NK-92 (cell line): ENCODE results near the gene NPHP1.
"Not testable (repeated sequence)": the region's sequence is repeated elsewhere in the genome, so short reads cannot be mapped to it uniquely, and the experiment has no call there.

Experiments
- DNase-seq: peaks from one replicate; lab custom pipeline; 2025; ENCODE audit not compliant: unreplicated experiment; lab: John Stamatoyannopoulos, UW

The NPHP1 gene

GRCh38 chr2:110105183-110105582 is 99.6 kb downstream of the NPHP1 start:
- DNase-seq = no peak

- no peak for DNase-seq
These were observed 100.6 kb downstream of the NPHP1 start for GRCh38 chr2:110104025-110104771.

DNA sequence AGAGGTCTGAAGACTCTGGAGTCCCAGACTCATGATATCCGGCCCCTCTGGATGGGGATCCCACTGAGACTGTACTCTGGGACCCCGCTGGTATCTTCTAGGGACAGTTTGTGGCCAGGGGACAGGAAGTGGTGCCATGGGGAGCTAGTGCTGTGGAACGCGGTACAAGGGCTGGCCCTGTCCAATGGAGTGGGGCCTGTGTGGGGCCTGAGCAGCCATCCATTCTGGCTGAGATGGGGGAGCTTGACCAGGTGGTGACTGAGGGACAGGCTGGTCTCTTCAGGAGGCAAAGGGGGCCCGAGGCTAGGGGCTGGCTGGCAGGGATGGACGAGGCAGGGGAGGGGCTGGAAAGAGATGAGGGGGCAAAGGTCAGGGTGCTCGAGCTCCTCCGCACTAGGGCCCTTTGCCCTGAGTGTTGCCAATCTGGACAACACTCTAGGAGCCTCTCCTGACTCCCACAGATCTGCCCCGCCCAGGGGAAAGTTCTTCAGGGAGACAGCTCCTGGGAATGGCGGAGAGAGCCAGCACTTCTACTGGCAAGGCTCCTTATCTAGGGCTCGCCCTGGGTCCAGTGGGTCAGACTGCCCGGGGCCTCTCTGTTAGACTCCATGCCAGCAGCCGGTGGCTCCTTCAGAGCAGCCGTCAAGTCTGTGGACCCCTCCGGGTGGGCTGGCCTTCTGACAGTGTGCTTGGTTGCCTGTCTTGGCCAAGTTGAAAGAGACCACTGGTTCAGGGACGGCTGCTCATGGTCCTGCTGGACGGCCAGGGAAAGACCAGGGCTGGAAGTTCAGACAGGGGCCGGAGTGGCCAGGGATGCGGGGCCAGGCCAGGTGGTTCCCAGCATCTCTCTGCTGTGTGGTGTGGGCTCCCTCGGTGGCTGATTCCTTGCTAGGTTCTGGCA is 101.5 kb downstream of the NPHP1 start:
- DNase-seq = no peak

DNA sequence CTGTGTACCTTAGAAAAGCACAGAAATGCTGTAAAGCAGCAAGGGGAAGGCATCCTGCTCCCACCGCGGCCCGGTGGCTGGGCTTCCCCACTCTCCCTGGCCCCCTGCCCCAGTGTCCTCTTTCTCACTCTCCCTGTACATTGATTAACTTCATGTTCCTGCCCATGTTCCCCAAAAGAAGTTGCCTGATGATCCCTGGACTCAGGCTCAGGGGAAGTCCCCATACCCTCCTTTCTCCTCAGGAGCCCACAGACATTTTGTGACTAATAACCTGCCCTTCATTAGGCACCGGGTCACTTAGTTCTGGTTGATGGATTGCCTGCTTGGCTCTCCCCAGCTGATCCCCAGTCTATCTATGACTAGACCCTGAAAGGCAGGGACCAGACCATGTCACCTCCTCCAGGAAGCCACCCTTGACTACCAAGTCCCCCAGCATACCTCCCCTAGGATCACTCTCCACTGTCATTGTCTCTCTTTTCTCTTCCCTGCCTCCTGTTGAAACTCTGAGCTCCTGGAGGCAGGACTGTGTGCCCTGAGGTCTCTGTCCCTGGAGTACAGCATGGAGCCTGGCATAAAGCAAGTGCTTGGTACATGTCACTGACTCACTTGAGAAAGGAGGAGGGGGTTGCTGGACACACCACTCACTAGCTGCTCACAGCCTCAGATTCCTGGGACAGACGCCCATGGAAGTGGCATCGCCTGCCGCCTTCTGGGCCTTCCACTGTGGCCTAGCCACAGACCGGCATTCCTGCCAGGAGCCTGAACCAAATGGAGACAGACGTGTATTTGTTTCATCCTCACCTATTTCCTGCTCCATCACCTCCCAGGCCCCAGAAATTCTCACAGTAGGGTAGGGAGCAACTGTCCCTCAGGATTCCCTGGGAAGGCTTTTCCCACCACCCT is 102.7 kb downstream of the NPHP1 start:
- no peak for DNase-seq

GRCh38 chr2:110101280-110101844 is 103.5 kb downstream of the NPHP1 start:
- DNase-seq = no peak

GRCh38 chr2:110100880-110101279 is 103.9 kb downstream of the NPHP1 start:
- DNase-seq = not testable (repeated sequence)

DNA sequence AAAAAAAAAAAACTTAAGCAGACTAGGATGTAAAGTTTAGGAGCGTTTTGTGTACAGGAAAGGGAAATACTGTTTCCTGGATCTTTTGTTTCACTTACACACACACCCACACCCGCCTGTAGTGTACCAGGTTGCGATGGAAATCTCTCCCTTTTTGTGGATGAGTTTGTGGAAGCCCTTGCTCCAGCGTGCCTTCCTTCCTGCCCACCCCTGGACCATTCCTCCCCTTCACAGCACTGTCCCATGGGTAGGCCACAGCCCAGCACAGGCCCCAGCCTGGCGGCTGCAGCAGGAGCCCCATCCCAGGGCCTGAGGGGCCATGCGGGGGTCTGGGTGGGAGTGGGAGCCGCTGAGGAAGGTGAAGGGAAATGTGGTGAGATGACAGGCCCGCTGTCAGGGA is 104.3 kb downstream of the NPHP1 start:
- DNase-seq = no peak

- DNase-seq = no peak
These were observed 105.2 kb downstream of the NPHP1 start for GRCh38 chr2:110099471-110100225.

DNA sequence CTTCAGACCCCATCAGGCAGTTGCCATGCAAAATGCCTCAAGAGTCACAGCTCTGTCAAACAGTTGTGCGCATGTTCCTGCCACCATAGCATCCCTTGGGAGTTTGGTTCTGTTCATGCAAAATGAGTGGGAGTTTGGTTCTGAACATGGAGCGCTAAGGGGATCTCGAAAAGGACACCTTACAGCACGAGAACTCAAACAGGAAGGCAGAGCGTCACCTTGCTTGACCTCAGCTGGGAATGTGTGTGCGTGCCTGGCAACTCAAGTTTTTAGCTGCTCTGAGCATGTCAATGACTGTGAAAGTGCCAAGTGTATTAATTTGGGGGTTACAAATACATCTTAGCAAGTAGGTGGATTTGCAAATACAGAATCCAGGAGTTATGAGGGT is 105.8 kb downstream of the NPHP1 start:
- no peak for DNase-seq

- DNase-seq = no peak
These were observed 107.2 kb downstream of the NPHP1 start for GRCh38 chr2:110097506-110098220.

GRCh38 chr2:110095994-110096633 is 108.7 kb downstream of the NPHP1 start:
- no peak for DNase-seq

- DNase-seq = not testable (repeated sequence)
These were observed 109.8 kb downstream of the NPHP1 start for GRCh38 chr2:110094884-110095534.

DNA sequence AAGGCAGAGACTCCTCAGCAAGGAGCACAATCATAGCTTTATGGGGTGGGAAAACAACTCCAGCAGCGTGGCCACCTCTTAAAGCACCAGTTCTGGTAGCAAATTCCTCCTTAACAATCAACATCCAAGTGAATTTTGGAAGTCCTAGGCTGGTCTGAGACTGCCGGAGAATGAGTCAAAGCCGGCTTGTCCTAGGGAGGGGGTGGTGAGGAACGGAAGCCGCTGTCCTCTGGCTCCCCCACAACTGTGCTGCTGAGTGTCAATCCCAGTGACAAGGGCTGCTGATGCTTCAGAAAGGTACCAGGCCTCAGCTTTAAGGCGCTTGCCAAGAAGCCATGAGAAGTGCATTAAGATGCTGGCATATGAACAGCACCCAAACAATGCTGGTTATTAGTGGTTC is 110.9 kb downstream of the NPHP1 start:
- DNase-seq = not testable (repeated sequence)

DNA sequence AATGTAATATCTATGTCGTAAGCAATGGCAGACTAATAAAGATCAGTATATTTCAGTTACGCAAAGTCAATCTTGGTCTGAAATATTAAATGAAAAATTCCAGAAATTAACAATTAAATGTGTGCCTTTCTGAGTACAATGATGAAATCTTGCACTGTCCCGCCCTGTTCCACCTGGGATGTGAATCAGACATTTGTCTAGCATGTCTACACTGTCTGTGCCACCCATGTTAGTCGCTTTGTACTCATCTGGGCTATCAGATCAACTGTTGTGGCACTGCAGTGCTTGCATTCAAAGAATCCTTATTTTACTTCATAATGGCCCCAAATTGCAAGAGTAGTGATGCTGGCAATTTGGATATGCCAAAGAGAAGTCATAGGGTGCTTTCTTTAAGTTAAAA is 114.6 kb downstream of the NPHP1 start:
- DNase-seq = not testable (repeated sequence)

GRCh38 chr2:110083757-110084156 is 121.1 kb downstream of the NPHP1 start:
- DNase-seq = not testable (repeated sequence)

DNA sequence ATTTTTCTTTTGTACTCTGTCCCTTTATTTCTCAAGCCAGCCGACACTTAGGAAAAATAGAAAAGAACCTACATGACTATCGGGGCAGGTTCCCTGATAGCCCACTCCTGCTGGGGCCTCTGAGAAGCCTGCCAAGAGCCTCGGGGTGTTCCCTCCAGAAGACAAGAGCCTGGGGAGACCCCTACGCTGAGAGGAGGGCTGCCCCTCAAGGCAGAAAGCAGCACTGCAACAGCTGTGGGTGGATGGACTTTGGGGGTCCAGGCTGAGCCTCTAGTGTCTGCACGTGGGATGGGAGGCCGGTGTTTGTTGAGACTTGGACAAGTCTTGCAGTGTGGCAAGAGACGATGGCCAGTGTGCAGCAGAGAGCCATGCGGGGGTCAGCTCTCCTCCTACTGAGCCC is 121.7 kb downstream of the NPHP1 start:
- DNase-seq = not testable (repeated sequence)

DNA sequence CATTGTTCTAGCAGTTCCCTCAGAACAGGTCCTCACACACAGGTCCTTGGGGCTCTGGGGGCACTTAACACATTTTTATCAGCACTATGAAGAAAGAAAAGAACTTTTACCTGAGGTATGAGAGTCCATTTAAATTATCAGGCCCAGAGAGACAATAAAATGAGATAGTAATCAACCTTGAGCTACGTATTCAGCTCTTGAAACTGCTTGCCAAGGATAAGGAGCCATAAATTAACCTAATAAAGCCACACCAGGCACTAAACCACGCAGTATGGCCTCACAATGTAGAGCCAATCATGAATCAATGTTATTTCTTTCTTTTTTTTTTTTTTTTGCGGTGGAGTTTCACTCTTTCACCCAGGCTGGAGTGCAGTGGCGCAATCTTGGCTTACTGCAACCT is 126.7 kb downstream of the NPHP1 start:
- not testable (repeated sequence) for DNase-seq

- not testable (repeated sequence) for DNase-seq
These were observed 128.9 kb downstream of the NPHP1 start for GRCh38 chr2:110075896-110076295.
